GM19351 (cell line): ENCODE data around the gene LPCAT3.

Experiments used
- ATAC-seq: cut with Tn5 transposase; IDR thresholded peaks from one replicate; pipeline ENCODE4 v1.9.1; 2021; ENCODE audit warnings: mild to moderate bottlenecking, moderate library complexity; ENCODE audit not compliant: unreplicated experiment

LPCAT3 gene

DNA sequence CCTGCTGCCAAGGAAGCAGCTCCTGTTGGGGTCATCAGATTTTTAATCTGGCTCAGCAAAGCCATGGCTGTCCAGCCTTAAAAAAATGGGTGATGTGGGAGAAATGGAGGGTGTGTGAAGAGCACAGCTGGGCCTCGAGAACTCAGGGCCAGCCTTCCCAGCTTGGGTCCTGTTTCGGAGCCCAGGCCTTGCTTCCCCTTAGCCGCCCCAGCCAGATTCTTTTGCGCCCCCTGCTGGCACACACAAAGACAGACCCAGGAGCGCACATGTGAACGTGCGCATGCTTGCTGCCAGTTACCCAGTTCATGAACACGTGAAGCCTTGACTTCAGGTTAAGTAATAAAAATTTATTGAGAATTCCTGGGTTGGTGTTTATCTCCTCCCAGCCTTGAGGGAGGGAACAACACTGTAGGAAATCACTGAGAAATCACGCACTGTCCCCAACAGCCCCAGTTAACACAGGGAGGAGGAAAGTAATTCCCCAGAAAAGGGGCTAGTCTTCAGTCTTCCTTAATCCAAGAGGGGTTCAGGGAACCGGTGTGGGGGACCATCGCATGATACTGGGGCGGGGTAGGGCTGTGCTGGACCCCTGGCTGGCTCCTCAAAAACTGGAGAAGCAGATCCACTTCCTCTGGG lies 53.1 kb downstream of the LPCAT3 start:
- ATAC-seq = peak; percentile 46

DNA sequence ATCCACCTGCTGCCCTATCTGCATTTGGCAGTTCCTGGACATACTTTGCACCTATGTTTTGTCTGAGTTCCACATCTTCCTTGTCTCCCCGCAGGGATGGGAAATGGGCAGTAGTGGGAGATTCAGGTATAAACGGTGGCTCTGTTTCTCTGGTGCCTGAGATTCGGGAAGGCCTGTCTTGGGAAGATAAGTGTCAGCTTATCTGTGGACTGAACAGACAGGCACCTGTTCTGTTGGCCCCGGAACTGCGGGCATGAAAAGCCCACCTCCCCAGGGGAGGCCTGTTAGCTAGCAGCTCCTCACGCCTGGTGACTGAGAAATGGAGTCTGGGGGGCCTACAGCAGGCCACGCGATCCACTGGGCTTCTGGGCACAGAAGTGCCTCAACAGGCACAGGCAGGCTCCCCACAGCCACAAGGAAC lies 53.7 kb downstream of the LPCAT3 start:
- ATAC-seq = no peak

- ATAC-seq = no peak
Measured at GRCh38 chr12:6963791-6964413, 54.4 kb downstream of the LPCAT3 start.

DNA sequence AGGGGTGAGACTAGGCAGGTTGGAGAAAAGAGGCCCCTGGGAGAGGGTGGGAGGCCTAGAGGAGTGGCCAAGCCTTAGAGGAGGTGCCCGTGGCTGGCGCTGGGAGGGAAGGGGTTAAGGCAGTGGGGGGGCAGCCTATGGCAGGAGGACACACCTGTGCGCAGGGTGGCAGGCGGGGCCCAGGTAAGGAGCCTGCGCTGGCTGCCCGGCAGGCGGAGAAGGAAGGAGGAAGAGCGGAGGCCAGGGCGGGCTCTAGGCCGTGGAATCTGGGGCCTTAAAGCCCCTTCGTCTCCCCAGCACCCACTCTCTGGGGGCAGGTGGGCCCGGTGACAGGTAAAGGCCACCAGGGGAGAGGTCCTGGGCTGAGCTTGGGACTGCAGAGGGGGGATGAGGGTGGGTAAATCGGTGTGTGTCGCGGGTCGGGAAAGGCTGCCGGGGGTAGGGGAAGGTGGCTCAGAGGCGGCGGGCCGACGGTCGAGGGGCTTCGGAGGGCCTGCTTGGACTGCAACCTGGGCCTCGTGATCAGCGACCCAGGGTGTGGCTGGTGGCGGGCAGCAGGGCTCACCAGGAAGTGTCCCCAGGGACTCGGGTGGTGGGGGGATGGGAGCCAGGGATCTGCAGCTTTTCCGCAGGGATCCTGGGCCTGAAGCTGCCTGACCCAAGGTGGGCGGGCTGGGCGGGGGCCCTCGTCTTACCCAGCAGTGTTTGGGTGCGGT lies 55.1 kb downstream of the LPCAT3 start:
- ATAC-seq = no peak

DNA sequence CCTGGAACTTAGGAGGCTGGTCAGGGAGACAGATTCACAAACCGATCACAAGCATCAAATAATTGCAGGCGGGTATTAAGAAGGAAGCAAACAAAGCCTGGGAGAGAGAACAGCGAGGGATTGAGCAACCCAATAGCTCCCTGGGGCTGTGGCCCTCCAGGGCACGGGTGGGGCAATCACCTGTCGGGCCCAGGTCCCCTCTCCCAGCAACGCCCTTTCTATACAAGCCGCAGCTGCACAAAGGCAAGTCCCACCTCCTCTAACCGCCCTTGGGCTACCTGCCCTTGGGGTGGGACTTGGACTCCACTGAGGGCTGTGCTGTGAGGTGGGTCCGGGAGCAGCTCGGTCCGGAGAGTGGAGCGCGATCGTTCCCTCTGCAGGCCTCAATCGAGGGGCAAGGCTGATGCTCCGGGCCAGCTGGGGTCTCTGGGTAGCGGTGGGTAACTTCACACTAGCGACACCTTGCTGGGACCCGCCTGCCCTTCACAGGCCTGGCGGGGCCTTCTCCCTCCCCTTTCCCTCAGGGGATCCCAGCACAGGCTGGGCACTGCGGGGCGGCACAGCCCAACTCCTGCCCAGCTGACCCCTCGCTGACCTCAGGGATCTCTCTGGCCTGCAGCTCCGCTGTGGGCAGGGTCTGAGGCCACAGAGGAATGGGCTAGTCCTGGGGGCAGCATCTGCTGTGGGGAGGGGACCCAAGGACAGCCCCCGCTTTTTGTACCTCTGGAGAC lies 55.8 kb downstream of the LPCAT3 start:
- no peak for ATAC-seq

DNA sequence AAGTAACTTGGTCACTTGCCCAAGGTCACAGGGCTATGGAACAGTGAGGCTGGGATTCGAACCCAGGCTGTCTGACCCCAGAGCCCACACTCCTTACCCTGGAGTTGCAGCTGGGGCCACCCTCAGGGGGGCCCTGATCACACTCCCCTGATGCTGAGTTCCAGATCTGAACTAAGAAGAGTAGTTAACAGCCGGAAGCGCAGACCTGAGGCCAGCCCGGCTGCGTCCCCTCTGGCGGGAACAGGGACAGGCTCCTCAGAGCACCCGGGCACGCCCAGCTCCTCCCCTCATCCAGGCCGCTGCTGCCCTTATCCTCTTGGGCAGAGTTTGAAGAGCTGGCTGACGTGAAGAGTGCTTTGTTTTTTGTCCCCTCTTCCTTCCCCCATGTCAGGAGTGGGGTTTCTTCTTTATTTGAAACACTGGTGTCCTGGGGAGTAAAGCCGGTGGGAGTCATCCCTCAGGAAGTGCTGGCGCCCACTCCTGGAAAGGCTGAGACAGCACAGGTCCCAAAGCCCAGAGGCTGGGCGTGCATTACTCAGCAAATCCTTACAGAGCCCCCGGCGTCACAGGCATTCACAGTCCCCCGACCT lies 56.5 kb downstream of the LPCAT3 start:
- ATAC-seq = no peak

DNA sequence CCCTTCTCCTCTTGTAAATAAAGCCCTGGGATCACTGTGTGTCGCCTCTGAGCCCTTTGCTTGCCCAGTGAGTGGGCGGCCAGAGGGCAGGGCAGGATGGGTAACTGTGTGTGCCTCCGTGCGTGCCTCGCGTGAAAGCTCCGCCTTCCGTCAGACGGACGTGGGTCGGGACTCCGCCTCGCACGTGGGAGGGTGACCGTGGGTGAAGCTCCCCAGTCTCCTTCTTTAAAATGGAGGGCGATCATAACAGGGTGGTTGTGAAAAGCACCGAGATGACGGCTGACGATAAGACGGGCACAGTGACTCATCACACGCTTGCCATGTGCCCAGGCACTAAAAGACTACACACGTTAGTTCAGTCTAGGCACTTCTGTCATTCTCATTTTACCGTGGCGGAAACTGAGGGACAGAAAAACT lies 57.0 kb downstream of the LPCAT3 start:
- no peak for ATAC-seq

- no peak for ATAC-seq
Measured at GRCh38 chr12:6960593-6961277, 57.5 kb downstream of the LPCAT3 start.

DNA sequence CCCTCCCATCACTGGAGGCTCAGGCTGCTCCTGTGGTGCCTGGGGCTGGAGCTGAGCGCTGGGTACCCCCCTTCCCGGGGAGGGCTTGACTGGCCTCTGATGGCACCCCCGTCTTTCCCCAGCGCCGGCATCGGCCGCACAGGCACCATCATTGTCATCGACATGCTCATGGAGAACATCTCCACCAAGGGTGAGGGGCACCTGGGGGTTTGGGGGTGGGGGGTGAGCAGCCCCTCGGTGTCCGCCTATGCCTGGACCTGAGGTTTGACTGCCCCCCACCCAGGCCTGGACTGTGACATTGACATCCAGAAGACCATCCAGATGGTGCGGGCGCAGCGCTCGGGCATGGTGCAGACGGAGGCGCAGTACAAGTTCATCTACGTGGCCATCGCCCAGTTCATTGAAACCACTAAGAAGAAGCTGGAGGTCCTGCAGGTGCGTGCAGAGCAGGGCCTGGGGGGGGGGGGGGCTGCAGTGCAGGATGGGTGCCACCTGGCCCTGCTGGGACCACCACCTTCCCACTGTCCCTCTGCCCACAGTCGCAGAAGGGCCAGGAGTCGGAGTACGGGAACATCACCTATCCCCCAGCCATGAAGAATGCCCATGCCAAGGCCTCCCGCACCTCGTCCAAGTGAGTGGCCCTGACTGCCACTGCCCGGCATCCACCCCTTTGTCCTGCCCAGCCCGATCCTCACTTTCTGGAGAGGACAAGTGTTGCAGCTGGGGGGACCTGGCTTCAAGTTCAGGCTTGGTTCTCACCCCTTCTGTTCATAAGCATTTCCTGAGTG lies 58.3 kb downstream of the LPCAT3 start:
- no peak for ATAC-seq

- peak; percentile 45 for ATAC-seq
Measured at GRCh38 chr12:6959058-6959804, 59.0 kb downstream of the LPCAT3 start.

GRCh38 chr12:6958609-6959057 lies 59.6 kb downstream of the LPCAT3 start:
- no peak for ATAC-seq

DNA sequence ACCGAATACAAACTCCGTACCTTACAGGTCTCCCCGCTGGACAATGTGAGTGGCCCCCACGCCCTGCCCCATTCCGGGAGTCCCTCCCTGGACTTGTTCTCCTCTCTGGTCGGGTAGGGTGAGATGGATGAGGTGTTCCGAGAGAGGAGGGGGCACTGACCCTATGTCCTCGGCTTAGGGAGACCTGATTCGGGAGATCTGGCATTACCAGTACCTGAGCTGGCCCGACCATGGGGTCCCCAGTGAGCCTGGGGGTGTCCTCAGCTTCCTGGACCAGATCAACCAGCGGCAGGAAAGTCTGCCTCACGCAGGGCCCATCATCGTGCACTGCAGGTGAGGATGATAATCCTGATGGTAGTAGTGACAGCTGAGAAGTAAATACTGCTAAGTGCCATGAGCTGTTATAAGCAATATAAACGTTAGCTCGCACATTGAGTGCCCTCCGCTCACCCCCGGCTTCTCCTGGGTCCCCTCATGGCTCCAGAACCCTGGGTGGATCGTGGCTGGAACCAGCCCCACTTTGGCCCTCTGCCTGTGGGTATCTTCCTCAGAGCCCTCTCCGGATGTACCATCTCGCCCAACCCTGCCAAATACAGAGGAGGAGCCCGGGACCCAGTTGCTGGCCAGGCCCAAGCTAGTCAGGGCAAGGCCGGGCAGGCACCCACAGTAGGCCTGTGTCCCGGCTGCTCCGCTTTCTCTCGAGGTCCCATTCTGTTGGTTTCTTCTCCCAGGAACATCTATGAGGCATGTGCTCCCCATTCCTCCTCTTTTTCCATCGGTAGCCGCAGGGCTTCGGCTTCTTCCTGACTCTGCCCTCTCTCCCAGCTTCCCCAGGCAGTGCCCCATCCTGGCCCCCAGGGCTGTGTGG lies 60.3 kb downstream of the LPCAT3 start:
- ATAC-seq = no peak

GRCh38 chr12:6957151-6957701 lies 61.0 kb downstream of the LPCAT3 start:
- no peak for ATAC-seq

GRCh38 chr12:6956021-6956727 lies 62.1 kb downstream of the LPCAT3 start:
- no peak for ATAC-seq

GRCh38 chr12:6955108-6956020 lies 62.9 kb downstream of the LPCAT3 start:
- no peak for ATAC-seq
